Endothelial cell (in vitro differentiated cells): ENCODE data around the gene ZNF319. TPM values are rescaled to one million over a fixed set of nuclear protein-coding genes. Genes with fewer than 3 reads are reported as not detected.

Experiments
- DNase-seq: peaks from one replicate; pipeline ENCODE4 v3.0.0; 2021; ENCODE audit warnings: low spot score
- H3K27ac Mint-ChIP-seq: one replicate; pipeline ENCODE4 v1.8.0; 2021; ENCODE audit warnings: mixed read lengths, inconsistent platforms; ENCODE audit not compliant: unreplicated experiment
- H3K27me3 Mint-ChIP-seq: one replicate; pipeline ENCODE4 v1.8.0; 2021; ENCODE audit warnings: mild to moderate bottlenecking, moderate library complexity, mixed read lengths, inconsistent platforms; ENCODE audit not compliant: unreplicated experiment
- H3K36me3 Mint-ChIP-seq: one replicate; pipeline ENCODE4 v1.8.0; 2021; ENCODE audit warnings: mild to moderate bottlenecking, low read depth, mixed read lengths, inconsistent platforms; ENCODE audit not compliant: unreplicated experiment
- H3K4me1 Mint-ChIP-seq: one replicate; pipeline ENCODE4 v1.8.0; 2021; ENCODE audit warnings: mild to moderate bottlenecking, mixed read lengths, inconsistent platforms; ENCODE audit not compliant: unreplicated experiment
- H3K4me3 Mint-ChIP-seq: one replicate; pipeline ENCODE4 v1.8.0; 2021; ENCODE audit warnings: mild to moderate bottlenecking, mixed read lengths, inconsistent platforms; ENCODE audit not compliant: unreplicated experiment
- H3K9me3 Mint-ChIP-seq: one replicate; pipeline ENCODE4 v1.8.0; 2021; ENCODE audit warnings: mixed read lengths, inconsistent platforms; ENCODE audit not compliant: unreplicated experiment
- CTCF ChIP-seq: fragments of 200-600 bp; sonication (generic); IDR thresholded peaks from one replicate; pipeline ENCODE4 v1.5.0; 2021; ENCODE audit warnings: antibody characterized with exemption; ENCODE audit not compliant: unreplicated experiment
- long read RNA-seq: library from polyadenylated mRNA; unstranded; transcript quantifications from one replicate; pipeline ENCODE4 v2.0.0, GENCODE V29; 2020; ENCODE audit not compliant: unreplicated experiment
- total RNA-seq: library from RNA; stranded (reverse); fragmentation: NEBNext Ultra II Directional; extraction: Animal tissue kit (Norgen Biotek cat#: 25700); gene quantifications from one replicate; pipeline ENCODE4 v1.2.1, GENCODE V29; 2021; ENCODE audit not compliant: unreplicated experiment

The ZNF319 gene
- 16.1 TPM for total RNA-seq
- long read RNA-seq, partial matches to known transcripts, result 0 of 2 reads
- long read RNA-seq, other reads (novel, unspliced or antisense), result 2 of 2 reads

- H3K4me3 Mint-ChIP-seq, result peak within 1 kb of the TSS; percentile 91
- no peaks in the 10 kb centered on the region for H3K9me3 Mint-ChIP-seq
- H3K36me3 Mint-ChIP-seq, result peaks cover 20% of the 10 kb centered on the region
- peaks cover 16% of the 10 kb centered on the region for H3K27me3 Mint-ChIP-seq
- no peak for TF ChIP-seq CTCF
- no peak within 1 kb of the TSS for H3K27ac Mint-ChIP-seq
- no peak for DNase-seq
- H3K4me1 Mint-ChIP-seq, result peaks cover 11% of the 10 kb centered on the region
These were observed at the start of gene ZNF319 for GRCh38 chr16:57999971-58000705. Gene ZNF319 (minus strand): TSS chr16:58000672. CDS start chr16:57998265, 2,407 bp downstream.

- Mint-ChIP-seq H3K4me1 (peaks cover 41% of the 10 kb centered on the region), H3K27ac (peak overlapping the region; percentile 87), H3K36me3 (peaks cover 7% of the 10 kb centered on the region), H3K27me3 (peaks cover 10% of the 10 kb centered on the region), H3K4me3 (peak overlapping the region; percentile 33), H3K9me3 (no peaks in the 10 kb centered on the region)
- TF ChIP-seq CTCF, result no peak
- no peak for DNase-seq
These were observed 49.0 kb upstream of the ZNF319 start for GRCh38 chr16:58049232-58050185.

- Mint-ChIP-seq H3K27ac (peak overlapping the region; percentile 96), H3K4me3 (peak overlapping the region; percentile 76)
These were observed 48.2 kb upstream of the ZNF319 start for GRCh38 chr16:58048494-58049231.

More at GRCh38 chr16:58048494-58049231, 48.2 kb upstream of the ZNF319 start:
- H3K4me1 Mint-ChIP-seq, result peaks cover 41% of the 10 kb centered on the region
- DNase-seq, result no peak
- peaks cover 13% of the 10 kb centered on the region for H3K27me3 Mint-ChIP-seq
- no peaks in the 10 kb centered on the region for H3K9me3 Mint-ChIP-seq
- peaks cover 12% of the 10 kb centered on the region for H3K36me3 Mint-ChIP-seq
- no peak for TF ChIP-seq CTCF
